Neural cell (in vitro differentiated cells): Measurements from ENCODE around the gene CPNE2. TPM values are rescaled to one million over a fixed set of nuclear protein-coding genes. Genes with fewer than 3 reads are reported as not detected.

ENCODE experiments used
- H2AFZ ChIP-seq: fragments of 200-600, 300-800 bp; sonication (generic), shearing (Covaris generic); 2 replicates; pipeline ENCODE4 v1.6.0; 2014; ENCODE audit warnings: low read depth, mild to moderate bottlenecking, antibody characterized with exemption, low read length, moderate library complexity
- H3F3A ChIP-seq: fragments of 200-600 bp; shearing (Covaris generic); 2 replicates; pipeline ENCODE4 v1.6.1; 2016; ENCODE audit warnings: mild to moderate bottlenecking, moderate library complexity, mixed read lengths, antibody characterized with exemption, low read length; ENCODE audit not compliant: insufficient read depth, poor library complexity, severe bottlenecking
- H3K27ac ChIP-seq: fragments of 200-600, 300-800 bp; sonication (generic), shearing (Covaris generic); 2 replicates; pipeline ENCODE4 v1.5.1; 2014; ENCODE audit warnings: mild to moderate bottlenecking, low read length, moderate library complexity
- H3K27me3 ChIP-seq: fragments of 300-800, 200-600 bp; sonication (generic), shearing (Covaris generic); 2 replicates; pipeline ENCODE4 v1.6.0; 2014; ENCODE audit warnings: mild to moderate bottlenecking, low read depth, low read length, moderate library complexity; ENCODE audit not compliant: insufficient read depth
- H3K36me3 ChIP-seq: fragments of 300-800, 200-600 bp; sonication (generic), shearing (Covaris generic); 2 replicates; pipeline ENCODE4 v1.5.1; 2014; ENCODE audit warnings: mild to moderate bottlenecking, antibody characterized with exemption, low read length, moderate library complexity; ENCODE audit not compliant: insufficient read depth
- H3K4me2 ChIP-seq: fragments of 300-800, 200-600 bp; sonication (generic), shearing (Covaris generic); 2 replicates; pipeline ENCODE4 v1.6.0; 2014; ENCODE audit warnings: mild to moderate bottlenecking, low read length
- H3K4me3 ChIP-seq: fragments of 300-800, 200-600 bp; sonication (generic), shearing (Covaris generic); 2 replicates; pipeline ENCODE4 v1.5.1; 2014; ENCODE audit warnings: mild to moderate bottlenecking, low read length, moderate library complexity
- H3K79me2 ChIP-seq: fragments of 200-600 bp; shearing (Covaris generic); replicated peaks from 2 replicates; pipeline ENCODE4 v1.6.0; 2014; ENCODE audit warnings: mild to moderate bottlenecking, low read length, moderate library complexity; ENCODE audit not compliant: insufficient read depth
- H3K9ac ChIP-seq: fragments of 300-800, 200-600 bp; sonication (generic), shearing (Covaris generic); 2 replicates; pipeline ENCODE4 v1.6.1; 2016; ENCODE audit warnings: mild to moderate bottlenecking, low read length, mixed read lengths
- H3K9me2 ChIP-seq: fragments of 200-600 bp; shearing (Covaris generic); 2 replicates; pipeline ENCODE4 v1.6.1; 2016; ENCODE audit warnings: mild to moderate bottlenecking, low read length, mixed read lengths; ENCODE audit not compliant: insufficient read depth
- H3K9me3 ChIP-seq: fragments of 200-600, 300-800 bp; sonication (generic), shearing (Covaris generic); 2 replicates; pipeline ENCODE4 v1.6.1; 2016; ENCODE audit warnings: mild to moderate bottlenecking, mixed run types, low read length, moderate library complexity, mixed read lengths
- H4K20me1 ChIP-seq: fragments of 200-600 bp; shearing (Covaris generic); 2 replicates; pipeline ENCODE4 v1.6.1; 2016; ENCODE audit warnings: mild to moderate bottlenecking, mixed run types; ENCODE audit not compliant: insufficient read depth
- EP300 ChIP-seq: fragments of 450-650 bp; conservative IDR thresholded peaks from 2 replicates; pipeline ENCODE4 v1.6.1; 2014; ENCODE audit warnings: antibody characterized with exemption, mild to moderate bottlenecking, moderate library complexity; ENCODE audit not compliant: poor library complexity, severe bottlenecking
- EZH2 ChIP-seq: fragments of 200-600, 300-800 bp; shearing (Covaris generic), sonication (generic); IDR thresholded peaks from 2 replicates; pipeline ENCODE4 v1.6.1; 2014; ENCODE audit warnings: antibody characterized with exemption, low read length, borderline replicate concordance, mild to moderate bottlenecking; ENCODE audit not compliant: insufficient read depth, poor library complexity, severe bottlenecking
- MXI1 ChIP-seq: fragments of 450-650 bp; conservative IDR thresholded peaks from 2 replicates; pipeline ENCODE4 v1.6.1; 2014; ENCODE audit warnings: antibody characterized with exemption, mild to moderate bottlenecking; ENCODE audit not compliant: poor library complexity, severe bottlenecking
- POLR2AphosphoS5 ChIP-seq: IDR thresholded peaks from 2 replicates; pipeline ENCODE4 v1.6.1; 2012
- RAD21 ChIP-seq: fragments of 450-650 bp; conservative IDR thresholded peaks from 2 replicates; pipeline ENCODE4 v1.6.1; 2014; ENCODE audit warnings: antibody characterized with exemption, mild to moderate bottlenecking, moderate library complexity
- SMC3 ChIP-seq: fragments of 450-650 bp; conservative IDR thresholded peaks from 2 replicates; pipeline ENCODE4 v1.6.1; 2014; ENCODE audit warnings: antibody characterized with exemption, mild to moderate bottlenecking, moderate library complexity; ENCODE audit not compliant: poor library complexity
- TAF1 ChIP-seq: IDR thresholded peaks from 2 replicates; pipeline ENCODE4 v1.6.1; 2012; ENCODE audit warnings: low read depth
- polyA plus RNA-seq: library from polyadenylated mRNA; depleted of rRNA; stranded (reverse); fragments of >200 nt; gene quantifications from 2 replicates; pipeline ENCODE4 v1.2.3, GENCODE V29; 2014
- TF ChIP-seq, protein P1 (sequence below): fragments of 450-650 bp; IDR thresholded peaks from 2 replicates; pipeline ENCODE4 v1.5.1; 2014; ENCODE audit warnings: antibody characterized with exemption, mild to moderate bottlenecking, moderate library complexity; ENCODE audit not compliant: poor library complexity, severe bottlenecking
- TF ChIP-seq, protein P2 (sequence below): IDR thresholded peaks from 2 replicates; pipeline ENCODE4 v1.6.1; 2012; ENCODE audit warnings: borderline replicate concordance

Gene CPNE2
- polyA plus RNA-seq, 1 donor from 2014 or later: 18.6 TPM

DNA sequence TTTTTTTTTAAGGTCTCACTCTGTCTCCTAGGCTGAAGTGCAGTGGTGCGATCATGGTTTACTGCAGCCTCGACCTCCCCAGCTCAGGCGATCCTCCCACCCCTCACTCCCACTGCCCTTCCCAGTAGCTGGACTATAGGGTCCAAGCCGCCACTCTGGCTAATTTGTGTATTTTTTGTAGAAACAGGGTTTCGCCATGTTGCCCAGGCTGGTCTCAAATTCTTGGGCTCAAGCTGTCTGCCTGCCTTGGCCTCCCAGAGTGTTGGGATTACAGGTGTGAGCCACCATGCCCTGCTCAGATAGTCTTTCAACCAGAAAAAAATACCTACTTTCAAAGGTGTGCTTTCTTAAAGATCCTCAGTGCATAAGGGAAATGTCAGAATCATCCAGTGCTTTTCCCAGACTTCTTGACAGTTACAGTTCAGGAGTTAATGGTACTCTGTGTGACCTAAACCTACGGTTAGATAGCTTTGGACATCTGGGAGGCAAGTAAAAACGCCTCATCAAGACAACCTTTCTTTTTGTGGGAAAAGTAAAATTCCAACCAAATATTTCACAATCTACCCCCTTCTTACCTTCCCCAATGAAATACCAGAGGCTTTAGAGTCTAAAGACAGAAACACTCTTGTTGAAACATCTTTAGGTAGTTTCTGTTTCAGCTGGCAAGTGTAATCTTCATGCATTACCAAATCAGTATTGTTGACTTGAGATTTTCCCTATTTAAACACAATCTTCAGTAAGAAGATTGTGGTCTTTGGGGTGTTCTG, 100.5 kb downstream of the CPNE2 start:
- Histone ChIP-seq H3K27me3 (no peaks in the 10 kb centered on the region), H4K20me1 (no peaks in the 10 kb centered on the region), H3K4me2 (no peak overlapping the region), H3K9ac (no peak overlapping the region), H3K9me3 (no peaks in the 10 kb centered on the region), H2AFZ (no peak overlapping the region), H3K9me2 (no peaks in the 10 kb centered on the region), H3K36me3 (no peaks in the 10 kb centered on the region), H3F3A (no peaks in the 10 kb centered on the region), H3K4me3 (no peak overlapping the region), H3K27ac (no peak overlapping the region), H3K79me2 (peaks cover 97% of the 10 kb centered on the region)
- TF ChIP-seq EZH2 (no peak), POLR2AphosphoS5 (no peak), MXI1 (no peak), EP300 (no peak), TAF1 (no peak), SMC3 (no peak), RAD21 (no peak)
- TF ChIP-seq, protein P1, sequence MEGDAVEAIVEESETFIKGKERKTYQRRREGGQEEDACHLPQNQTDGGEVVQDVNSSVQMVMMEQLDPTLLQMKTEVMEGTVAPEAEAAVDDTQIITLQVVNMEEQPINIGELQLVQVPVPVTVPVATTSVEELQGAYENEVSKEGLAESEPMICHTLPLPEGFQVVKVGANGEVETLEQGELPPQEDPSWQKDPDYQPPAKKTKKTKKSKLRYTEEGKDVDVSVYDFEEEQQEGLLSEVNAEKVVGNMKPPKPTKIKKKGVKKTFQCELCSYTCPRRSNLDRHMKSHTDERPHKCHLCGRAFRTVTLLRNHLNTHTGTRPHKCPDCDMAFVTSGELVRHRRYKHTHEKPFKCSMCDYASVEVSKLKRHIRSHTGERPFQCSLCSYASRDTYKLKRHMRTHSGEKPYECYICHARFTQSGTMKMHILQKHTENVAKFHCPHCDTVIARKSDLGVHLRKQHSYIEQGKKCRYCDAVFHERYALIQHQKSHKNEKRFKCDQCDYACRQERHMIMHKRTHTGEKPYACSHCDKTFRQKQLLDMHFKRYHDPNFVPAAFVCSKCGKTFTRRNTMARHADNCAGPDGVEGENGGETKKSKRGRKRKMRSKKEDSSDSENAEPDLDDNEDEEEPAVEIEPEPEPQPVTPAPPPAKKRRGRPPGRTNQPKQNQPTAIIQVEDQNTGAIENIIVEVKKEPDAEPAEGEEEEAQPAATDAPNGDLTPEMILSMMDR: no peak
- TF ChIP-seq, protein P2, sequence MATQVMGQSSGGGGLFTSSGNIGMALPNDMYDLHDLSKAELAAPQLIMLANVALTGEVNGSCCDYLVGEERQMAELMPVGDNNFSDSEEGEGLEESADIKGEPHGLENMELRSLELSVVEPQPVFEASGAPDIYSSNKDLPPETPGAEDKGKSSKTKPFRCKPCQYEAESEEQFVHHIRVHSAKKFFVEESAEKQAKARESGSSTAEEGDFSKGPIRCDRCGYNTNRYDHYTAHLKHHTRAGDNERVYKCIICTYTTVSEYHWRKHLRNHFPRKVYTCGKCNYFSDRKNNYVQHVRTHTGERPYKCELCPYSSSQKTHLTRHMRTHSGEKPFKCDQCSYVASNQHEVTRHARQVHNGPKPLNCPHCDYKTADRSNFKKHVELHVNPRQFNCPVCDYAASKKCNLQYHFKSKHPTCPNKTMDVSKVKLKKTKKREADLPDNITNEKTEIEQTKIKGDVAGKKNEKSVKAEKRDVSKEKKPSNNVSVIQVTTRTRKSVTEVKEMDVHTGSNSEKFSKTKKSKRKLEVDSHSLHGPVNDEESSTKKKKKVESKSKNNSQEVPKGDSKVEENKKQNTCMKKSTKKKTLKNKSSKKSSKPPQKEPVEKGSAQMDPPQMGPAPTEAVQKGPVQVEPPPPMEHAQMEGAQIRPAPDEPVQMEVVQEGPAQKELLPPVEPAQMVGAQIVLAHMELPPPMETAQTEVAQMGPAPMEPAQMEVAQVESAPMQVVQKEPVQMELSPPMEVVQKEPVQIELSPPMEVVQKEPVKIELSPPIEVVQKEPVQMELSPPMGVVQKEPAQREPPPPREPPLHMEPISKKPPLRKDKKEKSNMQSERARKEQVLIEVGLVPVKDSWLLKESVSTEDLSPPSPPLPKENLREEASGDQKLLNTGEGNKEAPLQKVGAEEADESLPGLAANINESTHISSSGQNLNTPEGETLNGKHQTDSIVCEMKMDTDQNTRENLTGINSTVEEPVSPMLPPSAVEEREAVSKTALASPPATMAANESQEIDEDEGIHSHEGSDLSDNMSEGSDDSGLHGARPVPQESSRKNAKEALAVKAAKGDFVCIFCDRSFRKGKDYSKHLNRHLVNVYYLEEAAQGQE: no peak

DNA sequence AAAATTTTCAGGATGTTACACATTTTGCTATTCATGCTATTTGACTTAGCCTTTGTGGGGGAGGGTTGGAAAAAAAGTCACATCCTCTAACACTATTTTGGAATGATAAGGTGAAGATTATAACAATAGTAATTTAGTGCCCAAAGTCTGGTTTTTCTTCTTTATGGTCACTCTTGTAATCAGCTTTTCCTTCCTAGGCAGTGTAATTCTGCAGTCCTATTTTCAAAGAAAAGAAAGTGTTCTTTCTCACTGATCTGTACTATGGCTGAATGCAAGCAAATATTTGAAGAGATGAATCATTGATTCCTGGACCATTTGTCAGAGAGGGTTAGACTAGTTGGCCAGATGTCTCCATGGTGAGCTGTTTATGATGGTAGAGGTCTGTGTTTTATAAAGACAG, 102.1 kb downstream of the CPNE2 start:
- no peak overlapping the region for H3K9ac ChIP-seq
- no peak overlapping the region for H3K27ac ChIP-seq
- TF ChIP-seq RAD21: no peak
- TF ChIP-seq EZH2: no peak
- no peak for TF ChIP-seq POLR2AphosphoS5
- TF ChIP-seq MXI1: no peak
- no peak for TF ChIP-seq EP300
- no peak for TF ChIP-seq TAF1
- TF ChIP-seq, protein P1: no peak
- TF ChIP-seq, protein P2: no peak
- TF ChIP-seq SMC3: no peak
- no peaks in the 10 kb centered on the region for H3K27me3 ChIP-seq
- H2AFZ ChIP-seq: no peak overlapping the region
- no peak overlapping the region for H3K4me2 ChIP-seq
- H3F3A ChIP-seq: no peaks in the 10 kb centered on the region
- no peaks in the 10 kb centered on the region for H3K9me2 ChIP-seq
- peaks cover 87% of the 10 kb centered on the region for H3K79me2 ChIP-seq
- H3K36me3 ChIP-seq: no peaks in the 10 kb centered on the region
- no peaks in the 10 kb centered on the region for H3K9me3 ChIP-seq
- no peak overlapping the region for H3K4me3 ChIP-seq
- H4K20me1 ChIP-seq: no peaks in the 10 kb centered on the region
